Urinary bladder (tissue), 4 donors: ENCODE data around the gene EHD1. TPM values are rescaled to one million over a fixed set of nuclear protein-coding genes. Genes with fewer than 3 reads are reported as not detected.

Experiments
- DNase-seq: peaks from one replicate; pipeline ENCODE4 v3.0.0-alpha.2; 2015; ENCODE audit errors: extremely low spot score
- H3K27ac ChIP-seq: one replicate; pipeline ENCODE4 v1.5.1; 2013; ENCODE audit warnings: low read depth, mild to moderate bottlenecking, moderate library complexity
- H3K36me3 ChIP-seq: one replicate; pipeline ENCODE4 v1.6.1; 2013; ENCODE audit warnings: mild to moderate bottlenecking, moderate library complexity; ENCODE audit not compliant: insufficient read depth
- H3K4me1 ChIP-seq: one replicate; pipeline ENCODE4 v1.6.1; 2013; ENCODE audit warnings: mild to moderate bottlenecking, moderate library complexity; ENCODE audit not compliant: insufficient read depth
- H3K4me3 ChIP-seq: one replicate; pipeline ENCODE4 v1.5.1; 2013; ENCODE audit warnings: low read depth, low read length
- WGBS: extraction: QIAGEN DNeasy Blood & Tissue Kit; methylation state at CpG from one replicate; pipeline ENCODE4 v1.1.7; 2013; 5-methylcytosine and 5-hydroxymethylcytosine counted together
- polyA plus RNA-seq: library from polyadenylated mRNA; stranded (reverse); fragments of 200-250 nt; gene quantifications from one replicate; pipeline ENCODE4 v1.2.3, GENCODE V29; 2013
- total RNA-seq: library from RNA; depleted of rRNA; stranded (reverse); fragments of >200 nt; gene quantifications from one replicate; pipeline ENCODE4 v1.2.3, GENCODE V29; 2014
- donor health status: healthy with polysubstance abuse.
- donor health status: healthy.

EHD1 gene
- total and polyA plus RNA-seq, 2 donors, result 31.3 to 50.5 TPM

DNA sequence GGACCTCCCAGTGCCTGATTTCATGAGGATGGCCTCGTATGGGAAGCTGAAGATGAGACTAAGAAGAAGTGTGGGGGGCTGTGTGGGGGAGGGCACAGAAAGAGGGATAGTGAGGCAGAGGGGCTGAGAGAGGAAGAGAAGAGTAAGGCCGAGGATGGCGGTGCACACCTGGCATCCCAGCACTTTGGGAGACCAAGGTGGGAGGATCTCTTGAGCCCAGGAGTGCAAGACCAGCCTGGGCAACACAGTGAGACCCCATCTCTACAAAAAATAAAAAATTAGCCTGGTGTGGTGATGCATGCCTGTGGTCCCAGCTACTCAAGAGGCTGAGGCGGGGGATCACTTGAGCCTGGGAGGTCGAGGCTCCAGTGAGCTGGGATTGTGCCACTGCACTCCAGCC lies 13.5 kb upstream of the EHD1 start:
- Histone ChIP-seq H3K27ac (no peak overlapping the region), H3K4me3 (no peak overlapping the region), H3K36me3 (no peaks in the 10 kb centered on the region), H3K4me1 (no peaks in the 10 kb centered on the region)
- WGBS, result 82% methylated on average over 5 of the region's 5 CpGs
- DNase-seq, result no peak

DNA sequence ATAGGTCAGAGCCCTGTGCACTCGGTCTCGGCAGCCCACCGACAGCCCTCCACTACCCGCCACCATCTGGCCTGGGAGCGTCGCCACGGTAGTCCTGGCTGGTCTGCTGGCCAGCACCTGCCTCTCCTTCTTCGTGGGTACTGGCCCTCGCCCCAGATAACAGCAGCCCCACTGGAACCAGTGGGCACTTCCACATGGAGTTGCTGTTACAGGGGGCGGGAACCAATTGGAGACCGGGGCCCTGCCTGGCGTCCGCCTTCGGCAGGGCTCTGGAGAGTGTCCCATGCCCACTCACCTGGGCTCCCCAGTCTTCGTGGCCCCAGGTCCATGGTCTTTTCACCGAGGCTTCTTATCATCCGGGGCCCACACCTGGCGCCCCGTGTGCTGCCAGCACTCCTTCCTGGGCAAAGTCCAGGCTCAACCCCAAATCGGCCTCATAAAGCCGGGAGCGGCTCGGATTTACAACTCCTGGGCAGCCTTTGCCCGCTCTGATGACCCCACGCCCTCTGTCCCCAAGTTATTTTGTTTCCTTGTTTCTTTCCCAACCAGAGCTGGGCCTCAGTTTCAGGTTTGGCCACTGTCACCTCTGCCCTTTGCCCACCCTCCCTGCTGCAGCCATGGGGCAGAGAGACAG lies 12.9 kb upstream of the EHD1 start:
- H3K36me3 ChIP-seq, result no peaks in the 10 kb centered on the region
- H3K4me3 ChIP-seq, result no peak overlapping the region
- H3K27ac ChIP-seq, result no peak overlapping the region
- WGBS, result 89% methylated on average over 25 of the region's 25 CpGs
- H3K4me1 ChIP-seq, result no peaks in the 10 kb centered on the region
- no peak for DNase-seq

GRCh38 chr11:64890522-64890939 lies 12.1 kb upstream of the EHD1 start:
- Histone ChIP-seq H3K4me1 (no peaks in the 10 kb centered on the region), H3K27ac (no peak overlapping the region), H3K4me3 (no peak overlapping the region), H3K36me3 (no peaks in the 10 kb centered on the region)
- DNase-seq, result no peak
- WGBS, result 82% methylated on average over 7 of the region's 7 CpGs

DNA sequence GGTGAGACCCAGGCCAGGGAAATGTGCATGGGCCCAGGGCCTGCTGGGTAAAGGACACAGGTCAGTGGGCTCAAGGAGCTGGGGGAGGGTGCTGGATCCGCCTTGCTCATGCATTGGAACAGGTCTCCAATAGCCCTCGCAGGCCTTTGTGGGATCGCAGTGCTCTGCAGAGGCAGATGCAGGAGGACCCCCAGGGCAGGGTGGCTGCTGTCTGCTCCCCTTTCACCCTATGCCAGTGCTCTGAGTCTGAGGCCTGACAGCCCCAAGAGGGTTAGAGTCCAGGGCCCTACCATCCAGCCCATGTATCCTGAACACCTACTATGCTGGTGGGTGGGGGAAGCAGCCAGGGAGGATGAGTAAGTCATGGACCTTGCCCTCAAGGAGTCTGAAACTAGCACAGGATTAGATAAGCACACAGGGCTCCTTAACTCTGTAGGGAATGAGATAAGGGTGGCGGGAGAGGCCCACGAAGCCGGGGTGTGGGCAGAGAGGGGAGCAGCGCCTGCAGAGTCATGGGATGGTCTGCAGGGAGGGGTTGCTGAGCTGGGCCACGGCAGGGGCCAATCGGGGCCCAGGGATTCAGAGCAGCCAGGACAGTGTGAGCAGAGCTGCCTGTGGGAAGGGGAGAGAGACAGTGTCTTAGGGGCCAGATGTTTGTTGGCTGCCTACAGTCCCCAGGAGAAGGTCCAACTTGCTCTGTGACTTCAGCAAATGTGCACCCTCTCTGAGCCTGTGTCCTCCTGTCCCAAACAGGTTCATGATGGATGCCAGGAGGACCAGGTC lies 10.5 kb upstream of the EHD1 start:
- H3K4me3 ChIP-seq, result no peak overlapping the region
- WGBS, result 56% methylated on average over 9 of the region's 9 CpGs
- H3K27ac ChIP-seq, result no peak overlapping the region
- no peak for DNase-seq
- H3K4me1 ChIP-seq, result no peaks in the 10 kb centered on the region
- H3K36me3 ChIP-seq, result no peaks in the 10 kb centered on the region

DNA sequence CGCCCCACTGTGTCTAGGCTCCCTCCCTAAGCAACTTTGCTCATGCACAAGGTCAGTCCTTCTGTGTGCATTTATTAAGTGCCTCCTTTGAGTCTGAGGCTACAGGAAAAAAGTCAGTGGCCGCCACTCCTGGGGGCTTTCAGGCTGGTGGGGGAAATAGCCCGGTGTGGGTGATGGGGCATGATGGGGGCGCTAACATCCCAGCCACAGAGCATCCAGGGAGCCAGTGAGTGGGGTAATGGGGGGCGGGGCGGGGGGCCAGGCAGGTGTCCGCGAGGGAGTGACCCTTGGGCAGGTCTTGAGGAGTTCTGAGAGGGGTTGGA lies 9.9 kb upstream of the EHD1 start:
- DNase-seq, result no peak
- Histone ChIP-seq H3K4me3 (no peak overlapping the region), H3K27ac (no peak overlapping the region), H3K4me1 (no peaks in the 10 kb centered on the region), H3K36me3 (no peaks in the 10 kb centered on the region)
- WGBS, result 72% methylated on average over 8 of the region's 8 CpGs

DNA sequence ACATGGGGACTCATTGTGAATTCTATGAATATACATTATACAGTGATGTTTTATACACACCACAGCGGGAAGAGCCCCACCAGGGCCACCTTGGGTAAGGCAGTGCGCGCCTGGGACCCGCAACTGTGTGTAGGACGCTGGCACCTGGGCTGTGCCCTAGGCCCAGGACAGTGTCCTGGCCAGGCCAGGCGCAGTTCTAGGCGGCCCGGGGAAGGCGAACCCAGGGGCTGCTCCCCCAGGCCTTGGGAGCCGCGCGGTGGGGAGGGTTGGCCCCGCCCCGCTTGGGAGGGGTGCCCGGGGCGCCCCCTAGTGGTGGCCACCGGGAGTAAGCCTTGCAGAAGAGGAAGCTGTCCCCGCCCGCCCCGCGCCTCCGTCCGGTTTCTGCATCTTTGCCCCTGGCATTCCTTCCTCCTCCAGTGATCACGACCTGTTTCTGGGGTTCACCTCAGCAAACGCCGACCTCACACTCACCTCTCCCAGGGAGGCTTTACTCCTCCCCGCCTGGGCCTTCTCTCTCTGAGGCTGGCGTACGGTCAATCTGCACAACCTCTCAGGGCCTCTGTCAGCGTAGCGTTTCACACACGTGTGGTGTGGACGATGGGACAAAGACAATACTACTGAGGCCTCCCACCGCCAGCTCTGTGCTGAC lies 9.5 kb upstream of the EHD1 start:
- Histone ChIP-seq H3K36me3 (no peaks in the 10 kb centered on the region), H3K27ac (no peak overlapping the region), H3K4me3 (no peak overlapping the region), H3K4me1 (no peaks in the 10 kb centered on the region)
- DNase-seq, result no peak
- 13% methylated on average over 34 of the region's 34 CpGs for WGBS

DNA sequence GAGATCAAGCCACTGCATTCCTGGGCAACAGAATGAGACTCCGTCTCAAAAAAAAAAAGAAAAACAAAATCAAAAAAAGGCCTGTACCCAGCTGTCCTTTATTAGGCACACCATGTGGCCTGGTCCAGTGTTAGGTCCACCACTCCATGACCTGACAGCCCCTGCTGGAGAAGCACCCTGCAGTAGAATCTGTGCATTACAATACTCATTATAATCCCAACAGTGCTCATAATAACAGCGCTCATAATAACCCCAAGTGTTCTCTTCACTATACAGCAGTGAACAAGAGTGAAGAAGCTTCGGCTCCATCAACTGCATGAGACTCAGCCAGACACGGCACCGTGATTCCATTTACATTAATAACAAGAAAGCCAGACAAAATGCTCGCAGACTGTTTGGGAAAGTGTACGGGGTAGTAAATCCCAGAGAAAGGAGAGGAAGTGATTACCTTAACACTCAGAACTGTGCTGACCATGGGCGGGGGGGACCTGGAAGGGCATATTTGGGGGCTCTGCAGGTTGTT lies 8.9 kb upstream of the EHD1 start:
- WGBS, result 77% methylated on average over 8 of the region's 8 CpGs
- no peaks in the 10 kb centered on the region for H3K4me1 ChIP-seq
- no peaks in the 10 kb centered on the region for H3K36me3 ChIP-seq
- no peak for DNase-seq
- no peak overlapping the region for H3K27ac ChIP-seq
- H3K4me3 ChIP-seq, result no peak overlapping the region

GRCh38 chr11:64885367-64886286 lies 7.2 kb upstream of the EHD1 start:
- DNase-seq, result no peak
- Histone ChIP-seq H3K4me1 (no peaks in the 10 kb centered on the region), H3K27ac (no peak overlapping the region), H3K4me3 (no peak overlapping the region), H3K36me3 (no peaks in the 10 kb centered on the region)
- WGBS, result 75% methylated on average over 15 of the region's 15 CpGs

- Histone ChIP-seq H3K4me1 (no peaks in the 10 kb centered on the region), H3K4me3 (no peak overlapping the region), H3K36me3 (no peaks in the 10 kb centered on the region), H3K27ac (no peak overlapping the region)
- WGBS, result 87% methylated on average over 8 of the region's 8 CpGs
- no peak for DNase-seq
Measured at GRCh38 chr11:64884019-64884418, 5.6 kb upstream of the EHD1 start.

DNA sequence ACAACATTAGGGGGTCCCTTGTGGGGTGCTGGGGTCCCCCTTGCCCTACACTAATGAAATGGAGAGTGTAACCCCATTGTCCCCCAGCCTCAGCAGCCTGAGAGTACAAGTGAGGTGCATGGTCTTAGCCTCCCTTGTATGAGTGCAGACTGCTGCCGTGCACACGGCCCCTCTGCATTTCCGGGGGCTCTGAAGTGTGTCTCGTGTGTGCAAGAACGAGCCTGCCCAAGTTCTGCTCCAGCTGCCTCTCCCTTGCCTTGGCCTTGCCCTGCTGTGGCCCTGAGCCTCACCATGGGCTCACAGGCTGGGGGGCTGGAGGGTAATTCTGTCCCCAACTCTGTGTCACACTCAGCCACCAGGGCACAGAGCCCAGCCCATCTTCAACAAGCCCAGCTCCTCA lies 5.2 kb upstream of the EHD1 start:
- Histone ChIP-seq H3K4me1 (no peaks in the 10 kb centered on the region), H3K36me3 (no peaks in the 10 kb centered on the region), H3K4me3 (no peak overlapping the region), H3K27ac (no peak overlapping the region)
- DNase-seq, result no peak
- WGBS, result 84% methylated on average over 5 of the region's 5 CpGs

GRCh38 chr11:64882243-64882642 lies 3.8 kb upstream of the EHD1 start:
- 66% methylated on average over 5 of the region's 5 CpGs for WGBS
- no peaks in the 10 kb centered on the region for H3K36me3 ChIP-seq
- no peak overlapping the region for H3K4me3 ChIP-seq
- no peak overlapping the region for H3K27ac ChIP-seq
- H3K4me1 ChIP-seq, result no peaks in the 10 kb centered on the region
- no peak for DNase-seq

DNA sequence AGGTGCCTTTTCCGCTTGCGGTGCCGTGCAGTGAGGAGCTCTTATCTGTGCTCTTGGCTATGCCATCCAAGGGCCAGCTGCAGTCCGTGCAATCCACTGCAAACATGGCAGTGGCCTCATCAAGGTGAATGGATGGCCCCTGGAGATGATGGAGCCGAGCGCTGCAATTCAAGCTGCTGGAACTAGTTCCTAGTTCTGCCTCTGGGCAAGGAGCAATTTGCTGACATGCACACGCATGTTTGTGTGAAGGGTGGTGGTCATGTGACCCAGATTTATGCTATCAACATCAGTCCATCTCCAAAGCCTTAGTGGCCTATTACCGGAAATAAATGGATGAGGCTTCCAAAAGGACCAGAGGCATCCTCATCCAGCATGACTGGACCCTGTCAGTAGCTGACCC lies 3.1 kb upstream of the EHD1 start:
- no peaks in the 10 kb centered on the region for H3K36me3 ChIP-seq
- WGBS, result 64% methylated on average over 8 of the region's 8 CpGs
- H3K4me3 ChIP-seq, result no peak overlapping the region
- no peak for DNase-seq
- no peaks in the 10 kb centered on the region for H3K4me1 ChIP-seq
- no peak overlapping the region for H3K27ac ChIP-seq

DNA sequence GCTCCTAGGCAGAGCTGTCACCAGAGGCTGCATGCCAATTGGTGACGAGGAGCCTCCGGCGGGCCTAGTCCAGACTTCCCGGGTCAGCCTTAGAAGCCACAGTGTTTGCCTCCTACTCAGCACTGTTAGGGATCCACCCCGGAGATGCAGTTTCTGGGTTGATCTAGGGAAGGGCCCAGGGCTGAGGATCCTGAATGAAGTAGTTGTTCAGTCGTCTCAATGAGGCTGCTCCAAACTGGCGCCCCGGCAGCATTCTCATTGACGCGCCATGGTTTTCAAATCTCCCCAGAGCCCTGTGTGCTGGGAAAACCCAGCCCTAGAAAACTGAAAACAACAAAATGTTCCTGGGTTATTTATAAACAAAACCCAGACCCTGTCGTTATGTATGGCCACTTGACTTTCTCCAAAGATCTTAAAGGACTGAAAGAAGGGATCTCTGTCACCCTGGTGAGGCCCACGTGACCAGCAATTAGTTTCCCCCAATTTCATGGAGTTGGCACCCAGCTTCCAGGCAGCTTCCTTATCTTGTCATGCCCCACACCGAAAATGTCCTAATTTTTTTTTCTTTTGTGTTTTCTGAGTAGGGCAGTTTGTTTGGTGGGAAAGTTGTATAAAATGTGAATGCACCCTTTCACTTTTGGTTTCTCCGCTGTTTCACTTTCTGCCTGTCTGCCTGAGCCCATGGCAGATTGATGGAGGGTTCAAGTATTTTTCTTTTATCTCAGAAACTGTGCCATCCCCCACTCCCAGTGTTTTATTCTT lies 2.0 kb upstream of the EHD1 start:
- no peak overlapping the region for H3K4me3 ChIP-seq
- no peaks in the 10 kb centered on the region for H3K36me3 ChIP-seq
- 75% methylated on average over 14 of the region's 14 CpGs for WGBS
- H3K4me1 ChIP-seq, result no peaks in the 10 kb centered on the region
- H3K27ac ChIP-seq, result no peak overlapping the region
- DNase-seq, result no peak
